Vagina (tissue), 2 donors: ENCODE results near the gene QSOX1. TPM values are rescaled to one million over a fixed set of nuclear protein-coding genes. Genes with fewer than 3 reads are reported as not detected.
A peak's percentile ranks its signal among the peaks of the same experiment; 100 is the strongest.

Experiments
- DNase-seq, 2 donors: peaks; one replicate each; pipeline ENCODE4 v3.0.0-alpha.2; 2017; ENCODE audit errors: extremely low spot score in 2 of 2
- H3K27ac ChIP-seq: fragments of 200-600 bp; sonication (generic); one replicate; pipeline ENCODE4 v1.5.1; 2019
- H3K27me3 ChIP-seq: fragments of 200-600 bp; sonication (generic); one replicate; pipeline ENCODE4 v1.5.1; 2019
- H3K36me3 ChIP-seq, 2 donors: fragments of 200-600 bp; sonication (generic); one replicate each; pipeline ENCODE4 v1.5.1; 2017 to 2019
- H3K4me1 ChIP-seq: fragments of 200-600 bp; sonication (generic); one replicate; pipeline ENCODE4 v1.5.1; 2019
- H3K4me3 ChIP-seq, 2 donors: fragments of 200-600 bp; sonication (generic); 1 replicate in 1 of 2; 2 replicates in 1 of 2; pipeline ENCODE4 v1.5.1; 2016 to 2019
- H3K9me3 ChIP-seq: fragments of 200-600 bp; sonication (generic); one replicate; pipeline ENCODE4 v1.5.1; 2019
- CTCF ChIP-seq, 3 experiments: fragments of 450-650 bp in 2 of 3; fragments of 200-600 bp in 1 of 3; sonication (generic) in 1 of 3; IDR thresholded peaks; one replicate each; pipeline ENCODE4 v1.5.1; 2017 to 2019; ENCODE audit warnings: antibody characterized with exemption in 3 of 3, mild to moderate bottlenecking in 2 of 3, moderate library complexity in 2 of 3
- POLR2A ChIP-seq, 2 donors: fragments of 450-650 bp; IDR thresholded peaks; one replicate each; pipeline ENCODE4 v1.6.1; 2017; ENCODE audit warnings: antibody characterized with exemption in 2 of 2, mild to moderate bottlenecking in 2 of 2, moderate library complexity in 2 of 2
- POLR2AphosphoS5 ChIP-seq, 2 donors: sonication (generic); formaldehyde crosslinking; IDR thresholded peaks; one replicate each; pipeline ENCODE4 v1.9.0; 2017; ENCODE audit warnings: antibody characterized with exemption in 2 of 2, mild to moderate bottlenecking in 2 of 2, low read depth in 1 of 2; ENCODE audit not compliant: insufficient read depth in 1 of 2
- intact Hi-C: fragments of 100-400 bp; cut with DNase I; formaldehyde crosslinking; loops from one replicate; pipeline ENCODE4 v1.15.1; 2023
- total RNA-seq: library from RNA; depleted of rRNA; stranded (reverse); fragments of >200 nt; gene quantifications from one replicate; pipeline ENCODE4 v1.2.3, GENCODE V29; 2016

Gene QSOX1
- total RNA-seq, 1 donor from 2014 or later, result 103 TPM

GRCh38 chr1:180137776-180138175 lies 16.9 kb upstream of the QSOX1 start:
- H3K36me3 ChIP-seq, result no peaks in the 10 kb centered on the region
- no peaks in the 10 kb centered on the region for H3K27me3 ChIP-seq
- H3K4me3 ChIP-seq, result no peak overlapping the region
- TF ChIP-seq POLR2AphosphoS5 (IDR thresholded peaks at IDR 0.05; ENCODE audit: insufficient read depth in 1 of 2, low read depth in 1 of 2) (no peak), POLR2A (IDR thresholded peaks at IDR 0.05) (no peak), CTCF (IDR thresholded peaks at IDR 0.05) (no peak)
- intact Hi-C loops, result no loop called here
- H3K9me3 ChIP-seq, result no peaks in the 10 kb centered on the region
- DNase-seq, result no peak
- H3K4me1 ChIP-seq, result no peaks in the 10 kb centered on the region
- no peak overlapping the region for H3K27ac ChIP-seq

- Histone ChIP-seq H3K27ac (no peak overlapping the region), H3K27me3 (no peaks in the 10 kb centered on the region), H3K36me3 (no peaks in the 10 kb centered on the region), H3K4me1 (no peaks in the 10 kb centered on the region), H3K4me3 (no peak overlapping the region), H3K9me3 (no peaks in the 10 kb centered on the region)
- TF ChIP-seq POLR2A (IDR thresholded peaks at IDR 0.05), result no peak
- TF ChIP-seq POLR2AphosphoS5 (IDR thresholded peaks at IDR 0.05; ENCODE audit: insufficient read depth in 1 of 2, low read depth in 1 of 2), result no peak
- no peak for TF ChIP-seq CTCF (IDR thresholded peaks at IDR 0.05)
- intact Hi-C loops, result no loop called here
- peak in 1 of 2 donors; percentile 31 for DNase-seq
Observed at GRCh38 chr1:180141381-180141934, 13.2 kb upstream of the QSOX1 start.

- H3K4me3 ChIP-seq, result no peak overlapping the region
- no peak overlapping the region for H3K27ac ChIP-seq
- H3K36me3 ChIP-seq, result no peaks in the 10 kb centered on the region
- no peaks in the 10 kb centered on the region for H3K4me1 ChIP-seq
- TF ChIP-seq POLR2A (IDR thresholded peaks at IDR 0.05), result no peak
- no peak for TF ChIP-seq POLR2AphosphoS5 (IDR thresholded peaks at IDR 0.05; ENCODE audit: insufficient read depth in 1 of 2, low read depth in 1 of 2)
- TF ChIP-seq CTCF (IDR thresholded peaks at IDR 0.05), result no peak
- no peaks in the 10 kb centered on the region for H3K9me3 ChIP-seq
- no peak for DNase-seq
- intact Hi-C loops, result no loop called here
- H3K27me3 ChIP-seq, result no peaks in the 10 kb centered on the region
Observed at GRCh38 chr1:180143359-180143758, 11.3 kb upstream of the QSOX1 start.

GRCh38 chr1:180144659-180145357 lies 9.9 kb upstream of the QSOX1 start:
- Histone ChIP-seq H3K36me3 (no peaks in the 10 kb centered on the region), H3K4me1 (no peaks in the 10 kb centered on the region), H3K4me3 (no peak overlapping the region), H3K27ac (no peak overlapping the region), H3K27me3 (no peaks in the 10 kb centered on the region), H3K9me3 (no peaks in the 10 kb centered on the region)
- peak; percentile 43 to 69 for DNase-seq
- intact Hi-C loops, result no loop called here
- TF ChIP-seq POLR2AphosphoS5 (IDR thresholded peaks at IDR 0.05; ENCODE audit: insufficient read depth in 1 of 2, low read depth in 1 of 2), result no peak
- TF ChIP-seq POLR2A (IDR thresholded peaks at IDR 0.05), result no peak
- no peak for TF ChIP-seq CTCF (IDR thresholded peaks at IDR 0.05)

GRCh38 chr1:180145446-180145845 lies 9.2 kb upstream of the QSOX1 start:
- intact Hi-C loops, result no loop called here
- H3K27me3 ChIP-seq, result no peaks in the 10 kb centered on the region
- no peak overlapping the region for H3K4me3 ChIP-seq
- no peaks in the 10 kb centered on the region for H3K36me3 ChIP-seq
- TF ChIP-seq POLR2AphosphoS5 (IDR thresholded peaks at IDR 0.05; ENCODE audit: insufficient read depth in 1 of 2, low read depth in 1 of 2) (no peak), POLR2A (IDR thresholded peaks at IDR 0.05) (no peak), CTCF (IDR thresholded peaks at IDR 0.05) (no peak)
- no peak overlapping the region for H3K27ac ChIP-seq
- no peaks in the 10 kb centered on the region for H3K9me3 ChIP-seq
- H3K4me1 ChIP-seq, result no peaks in the 10 kb centered on the region
- DNase-seq, result no peak
